Activated gamma-delta T cell (primary cell): ENCODE results near the gene C1QC.

ENCODE experiments used
- DNase-seq: peaks from one replicate; lab custom pipeline; 2025; lab: John Stamatoyannopoulos, UW
- total RNA-seq, 2 donors: gene quantifications; one replicate each; lab custom pipeline; 2026; lab: John Stamatoyannopoulos, UW

Gene C1QC
- total RNA-seq: 0 reads per million in 2 donors

- DNase-seq: no peak
Observed at GRCh38 chr1:22643381-22643780, at the start of gene C1QC. Gene C1QC, plus strand, starts transcription at chr1:22643633. Its CDS starts 391 bp downstream, at chr1:22644024.

GRCh38 chr1:22594396-22594795 is 49.0 kb upstream of the C1QC start:
- no peak for DNase-seq

- DNase-seq: no peak
Observed at GRCh38 chr1:22595108-22595507, 48.3 kb upstream of the C1QC start.

- DNase-seq: no peak
Observed at GRCh38 chr1:22597301-22597965, 46.0 kb upstream of the C1QC start.

GRCh38 chr1:22597996-22598395 is 45.4 kb upstream of the C1QC start:
- no peak for DNase-seq

GRCh38 chr1:22598736-22599135 is 44.7 kb upstream of the C1QC start:
- DNase-seq: no peak

GRCh38 chr1:22600071-22600816 is 43.2 kb upstream of the C1QC start:
- no peak for DNase-seq

- no peak for DNase-seq
Observed at GRCh38 chr1:22600817-22601605, 42.4 kb upstream of the C1QC start.

- DNase-seq: no peak
Observed at GRCh38 chr1:22601610-22602009, 41.8 kb upstream of the C1QC start.

GRCh38 chr1:22602060-22602740 is 41.2 kb upstream of the C1QC start:
- no peak for DNase-seq

- no peak for DNase-seq
Observed at GRCh38 chr1:22606161-22606560, 37.3 kb upstream of the C1QC start.

GRCh38 chr1:22607154-22607553 is 36.3 kb upstream of the C1QC start:
- no peak for DNase-seq

GRCh38 chr1:22608361-22608760 is 35.1 kb upstream of the C1QC start:
- DNase-seq: no peak

- DNase-seq: no peak
Observed at GRCh38 chr1:22609291-22609690, 34.1 kb upstream of the C1QC start.

- DNase-seq: no peak
Observed at GRCh38 chr1:22611530-22611947, 31.9 kb upstream of the C1QC start.

- no peak for DNase-seq
Observed at GRCh38 chr1:22612671-22613571, 30.5 kb upstream of the C1QC start.

GRCh38 chr1:22613572-22613918 is 29.9 kb upstream of the C1QC start:
- DNase-seq: no peak

GRCh38 chr1:22613951-22614350 is 29.5 kb upstream of the C1QC start:
- no peak for DNase-seq

- DNase-seq: no peak
Observed at GRCh38 chr1:22615886-22616285, 27.5 kb upstream of the C1QC start.

GRCh38 chr1:22616571-22616970 is 26.9 kb upstream of the C1QC start:
- DNase-seq: no peak

GRCh38 chr1:22618056-22618455 is 25.4 kb upstream of the C1QC start:
- DNase-seq: no peak
